HEK293 (cell line): ENCODE results near the gene CCDC170.

Experiments
- PRDM4 ChIP-seq: fragments of 450-650 bp; formaldehyde crosslinking; IDR thresholded peaks from 2 replicates; pipeline ENCODE4 v1.5.1; 2017; ENCODE audit warnings: missing biosample characterization, missing genetic modification characterization
- ZEB2 ChIP-seq: fragments of 450-650 bp; formaldehyde crosslinking; IDR thresholded peaks from 2 replicates; pipeline ENCODE4 v1.5.1; 2016; ENCODE audit warnings: missing biosample characterization, missing genetic modification characterization
- ZNF140 ChIP-seq: fragments of 450-650 bp; formaldehyde crosslinking; IDR thresholded peaks from 2 replicates; pipeline ENCODE4 v1.5.1; 2016; ENCODE audit warnings: missing biosample characterization, missing genetic modification characterization
- ZNF423 ChIP-seq: fragments of 450-650 bp; formaldehyde crosslinking; IDR thresholded peaks from 2 replicates; pipeline ENCODE4 v1.5.1; 2016; ENCODE audit warnings: missing biosample characterization, missing genetic modification characterization
- ZNF654 ChIP-seq: fragments of 450-650 bp; formaldehyde crosslinking; IDR thresholded peaks from 2 replicates; pipeline ENCODE4 v1.5.1; 2016; ENCODE audit warnings: low read depth, missing biosample characterization, missing genetic modification characterization
- ZNF785 ChIP-seq: fragments of 450-650 bp; formaldehyde crosslinking; IDR thresholded peaks from 2 replicates; pipeline ENCODE4 v1.5.1; 2016; ENCODE audit warnings: missing biosample characterization, missing genetic modification characterization
- TF ChIP-seq, protein P1 (sequence below): fragments of 450-650 bp; formaldehyde crosslinking; IDR thresholded peaks from 2 replicates; pipeline ENCODE4 v1.5.1; 2017; ENCODE audit warnings: missing biosample characterization, mild to moderate bottlenecking, missing genetic modification characterization, moderate library complexity
- TF ChIP-seq, protein P2 (sequence below): fragments of 450-650 bp; formaldehyde crosslinking; IDR thresholded peaks from 2 replicates; pipeline ENCODE4 v1.5.1; 2016; ENCODE audit warnings: missing biosample characterization, missing genetic modification characterization

- no peak for TF ChIP-seq ZEB2 (tag by site-specific recombination)
- no peak for TF ChIP-seq ZNF140 (tag by site-specific recombination)
- TF ChIP-seq, protein P1, sequence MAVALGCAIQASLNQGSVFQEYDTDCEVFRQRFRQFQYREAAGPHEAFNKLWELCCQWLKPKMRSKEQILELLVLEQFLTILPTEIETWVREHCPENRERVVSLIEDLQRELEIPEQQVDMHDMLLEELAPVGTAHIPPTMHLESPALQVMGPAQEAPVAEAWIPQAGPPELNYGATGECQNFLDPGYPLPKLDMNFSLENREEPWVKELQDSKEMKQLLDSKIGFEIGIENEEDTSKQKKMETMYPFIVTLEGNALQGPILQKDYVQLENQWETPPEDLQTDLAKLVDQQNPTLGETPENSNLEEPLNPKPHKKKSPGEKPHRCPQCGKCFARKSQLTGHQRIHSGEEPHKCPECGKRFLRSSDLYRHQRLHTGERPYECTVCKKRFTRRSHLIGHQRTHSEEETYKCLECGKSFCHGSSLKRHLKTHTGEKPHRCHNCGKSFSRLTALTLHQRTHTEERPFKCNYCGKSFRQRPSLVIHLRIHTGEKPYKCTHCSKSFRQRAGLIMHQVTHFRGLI, result no peak
- no peak for TF ChIP-seq ZNF423 (tag by site-specific recombination)
- TF ChIP-seq, protein P2, sequence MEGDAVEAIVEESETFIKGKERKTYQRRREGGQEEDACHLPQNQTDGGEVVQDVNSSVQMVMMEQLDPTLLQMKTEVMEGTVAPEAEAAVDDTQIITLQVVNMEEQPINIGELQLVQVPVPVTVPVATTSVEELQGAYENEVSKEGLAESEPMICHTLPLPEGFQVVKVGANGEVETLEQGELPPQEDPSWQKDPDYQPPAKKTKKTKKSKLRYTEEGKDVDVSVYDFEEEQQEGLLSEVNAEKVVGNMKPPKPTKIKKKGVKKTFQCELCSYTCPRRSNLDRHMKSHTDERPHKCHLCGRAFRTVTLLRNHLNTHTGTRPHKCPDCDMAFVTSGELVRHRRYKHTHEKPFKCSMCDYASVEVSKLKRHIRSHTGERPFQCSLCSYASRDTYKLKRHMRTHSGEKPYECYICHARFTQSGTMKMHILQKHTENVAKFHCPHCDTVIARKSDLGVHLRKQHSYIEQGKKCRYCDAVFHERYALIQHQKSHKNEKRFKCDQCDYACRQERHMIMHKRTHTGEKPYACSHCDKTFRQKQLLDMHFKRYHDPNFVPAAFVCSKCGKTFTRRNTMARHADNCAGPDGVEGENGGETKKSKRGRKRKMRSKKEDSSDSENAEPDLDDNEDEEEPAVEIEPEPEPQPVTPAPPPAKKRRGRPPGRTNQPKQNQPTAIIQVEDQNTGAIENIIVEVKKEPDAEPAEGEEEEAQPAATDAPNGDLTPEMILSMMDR (tag by site-specific recombination), result no peak
- no peak for TF ChIP-seq ZNF785 (tag by site-specific recombination)
- no peak for TF ChIP-seq ZNF654 (tag by site-specific recombination)
- TF ChIP-seq PRDM4 (tag by site-specific recombination), result no peak
These were observed 162.6 kb downstream of the CCDC170 start for GRCh38 chr6:151656392-151656791.
